ENCODE data around the gene SLCO3A1.

- TF ChIP-seq CTCF (IDR thresholded peaks at IDR 0.05), result no peak
- TF ChIP-seq POLR2A (IDR thresholded peaks at IDR 0.05), result no peak
- no peak for TF ChIP-seq EP300 (IDR thresholded peaks at IDR 0.05; ENCODE audit: low read depth)
- TF ChIP-seq POLR2AphosphoS5 (IDR thresholded peaks at IDR 0.05), result no peak
Measured at GRCh38 chr15:92102395-92102755, 248.9 kb downstream of the SLCO3A1 start.

All from transverse colon (tissue), 4 donors.